Measurements from ENCODE around the gene ATP11C. TPM values are rescaled to one million over a fixed set of nuclear protein-coding genes. Genes with fewer than 3 reads are reported as not detected.

Gene ATP11C
- 1 to 10 TPM; 1.8 to 8.5 (median 3.3) TPM for total RNA-seq
- polyA plus RNA-seq = 1 to 10 TPM; 2.4 to 2.5 TPM
- long read RNA-seq, donor 1, partial matches to known transcripts = 4 of 7 reads
- long read RNA-seq, donor 1, other reads (novel, unspliced or antisense) = 3 of 7 reads
- long read RNA-seq, donor 2, partial matches to known transcripts = 3 of 3 reads
- long read RNA-seq, donor 2, other reads (novel, unspliced or antisense) = 0 of 3 reads
- long read RNA-seq, donor 3, partial matches to known transcripts = 7 of 9 reads
- long read RNA-seq, donor 3, other reads (novel, unspliced or antisense) = 2 of 9 reads

GRCh38 chrX:139932901-139933796 lies at the start of gene ATP11C:
ATP11C (minus strand) TSS chrX:139933053; CDS start chrX:139932042, 1,011 bp downstream.
- Histone ChIP-seq H3K4me1 (peaks cover 0 to 14% (median 0%) of the 10 kb centered on the region in 9 donors), H3K27ac (peak within 1 kb of the TSS; percentile 83 to 98 (median 93)), H3K27me3 (peaks cover 0 to 40% (median 0%) of the 10 kb centered on the region in 7 donors), H3K36me3 (no peaks in the 10 kb centered on the region), H3K9me3 (no peaks in the 10 kb centered on the region), H3K4me3 (peak within 1 kb of the TSS; percentile 55 to 93 (median 77))
- intact Hi-C loops (cut with DNase I) = loop anchor here in 5 of 10 donors (5.0 to 10.0 kb wide), 5 partner anchors 51 to 126 kb away; no protein-coding TSS in a partner anchor
- WGBS, 2 donors = 3 to 5% methylated on average over 25 to 52 of the region's 52 CpGs
- TF ChIP-seq, protein P1, sequence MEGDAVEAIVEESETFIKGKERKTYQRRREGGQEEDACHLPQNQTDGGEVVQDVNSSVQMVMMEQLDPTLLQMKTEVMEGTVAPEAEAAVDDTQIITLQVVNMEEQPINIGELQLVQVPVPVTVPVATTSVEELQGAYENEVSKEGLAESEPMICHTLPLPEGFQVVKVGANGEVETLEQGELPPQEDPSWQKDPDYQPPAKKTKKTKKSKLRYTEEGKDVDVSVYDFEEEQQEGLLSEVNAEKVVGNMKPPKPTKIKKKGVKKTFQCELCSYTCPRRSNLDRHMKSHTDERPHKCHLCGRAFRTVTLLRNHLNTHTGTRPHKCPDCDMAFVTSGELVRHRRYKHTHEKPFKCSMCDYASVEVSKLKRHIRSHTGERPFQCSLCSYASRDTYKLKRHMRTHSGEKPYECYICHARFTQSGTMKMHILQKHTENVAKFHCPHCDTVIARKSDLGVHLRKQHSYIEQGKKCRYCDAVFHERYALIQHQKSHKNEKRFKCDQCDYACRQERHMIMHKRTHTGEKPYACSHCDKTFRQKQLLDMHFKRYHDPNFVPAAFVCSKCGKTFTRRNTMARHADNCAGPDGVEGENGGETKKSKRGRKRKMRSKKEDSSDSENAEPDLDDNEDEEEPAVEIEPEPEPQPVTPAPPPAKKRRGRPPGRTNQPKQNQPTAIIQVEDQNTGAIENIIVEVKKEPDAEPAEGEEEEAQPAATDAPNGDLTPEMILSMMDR (IDR thresholded peaks at IDR 0.05) = peak in 3 of 9 donors; percentile 16 to 35 (median 22)
- peak; percentile 80 to 82 for DNase-seq
- ATAC-seq = peak; percentile 94 to 98 (median 98)

- DNase-seq (no peak), ATAC-seq (no peak)
- TF ChIP-seq, protein P1 (IDR thresholded peaks at IDR 0.05) = no peak
- peaks cover 0 to 8% (median 0%) of the 10 kb centered on the region in 11 donors for H3K9me3 ChIP-seq
- H3K4me1 ChIP-seq = no peaks in the 10 kb centered on the region
- no peak overlapping the region for H3K27ac ChIP-seq
- no peak overlapping the region for H3K4me3 ChIP-seq
- intact Hi-C loops (cut with DNase I) = no loop called here
- WGBS, 2 donors = 81 to 84% methylated on average over 3 of the region's 3 CpGs
- no peaks in the 10 kb centered on the region for H3K36me3 ChIP-seq
- peaks cover 0 to 27% (median 0%) of the 10 kb centered on the region in 7 donors for H3K27me3 ChIP-seq
These were observed 41.6 kb upstream of the ATP11C start for GRCh38 chrX:139974471-139974870.

DNA sequence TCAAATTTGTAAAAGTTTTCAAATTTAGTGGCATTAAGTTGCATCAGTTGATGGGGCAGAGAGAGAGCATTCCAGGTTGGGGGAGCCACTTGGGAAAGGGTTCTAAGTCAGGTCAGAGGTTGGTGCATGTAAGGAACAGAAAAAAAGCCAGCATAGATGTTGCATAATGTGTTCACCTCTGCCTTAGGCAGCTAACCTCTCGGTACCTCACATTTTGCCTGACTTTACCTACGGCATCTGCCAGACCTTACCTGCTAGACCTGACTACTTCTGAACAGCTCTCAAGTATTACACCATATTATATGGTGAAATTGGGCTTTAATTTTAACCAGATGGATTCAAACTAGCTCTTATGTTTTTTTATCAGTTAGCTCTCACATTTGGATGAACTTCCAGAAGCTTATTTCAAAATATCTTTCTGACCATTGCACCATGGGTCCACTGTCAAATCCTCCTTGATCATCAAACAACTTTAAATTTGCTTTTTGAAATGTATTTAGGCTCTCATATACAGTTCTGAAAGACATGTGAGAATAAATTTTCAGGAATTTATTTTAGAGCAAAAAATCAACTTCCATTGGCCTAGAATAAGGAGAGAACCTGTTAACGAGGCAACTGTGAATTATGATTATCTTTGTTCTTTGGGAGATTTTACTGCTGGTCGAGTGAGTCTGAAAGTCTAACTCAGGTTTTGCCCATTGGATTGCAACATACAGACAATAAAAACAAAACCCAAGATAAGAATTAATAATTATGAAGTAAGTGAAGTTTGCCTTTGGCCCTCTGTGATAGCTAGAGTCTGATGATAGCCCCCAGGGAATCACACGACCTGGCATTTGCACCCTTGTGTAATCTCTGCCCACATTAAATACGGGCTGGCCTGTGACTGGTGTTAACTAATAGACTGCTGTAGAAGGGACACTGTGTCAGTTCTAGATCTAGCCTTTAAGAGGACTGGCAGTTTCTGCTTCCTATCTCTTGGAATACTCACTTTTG lies 40.1 kb upstream of the ATP11C start:
- 75 to 77% methylated on average over 6 of the region's 6 CpGs for WGBS, 2 donors
- Histone ChIP-seq H3K4me1 (no peaks in the 10 kb centered on the region), H3K36me3 (no peaks in the 10 kb centered on the region), H3K27me3 (peaks cover 0 to 27% (median 0%) of the 10 kb centered on the region in 7 donors), H3K9me3 (peaks cover 0 to 8% (median 0%) of the 10 kb centered on the region in 11 donors), H3K27ac (no peak overlapping the region), H3K4me3 (no peak overlapping the region)
- ATAC-seq = no peak
- TF ChIP-seq, protein P1 (IDR thresholded peaks at IDR 0.05) = no peak
- intact Hi-C loops (cut with DNase I) = no loop called here
- no peak for DNase-seq

Data from heart right ventricle (tissue), 16 donors.